ENCODE measurements around the gene PNKP.

DNA sequence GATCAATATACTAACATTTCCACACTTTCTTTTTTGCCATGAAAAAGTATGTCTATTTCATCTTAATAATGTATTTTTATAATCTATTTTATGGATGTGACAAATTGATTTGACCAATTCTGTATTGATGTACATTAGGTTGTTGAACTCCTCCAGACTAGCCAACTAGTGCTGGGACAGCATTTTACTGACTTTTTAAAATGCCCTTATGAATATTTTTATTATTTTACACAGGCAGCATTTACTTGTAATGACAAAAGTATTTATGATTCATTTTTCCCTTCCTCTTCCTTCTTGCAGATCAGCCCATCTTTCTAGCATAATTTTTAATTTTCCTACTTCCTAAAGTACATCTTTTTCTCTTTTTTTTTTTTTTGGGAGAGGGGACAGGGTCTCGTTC lies 53.4 kb downstream of the PNKP start:
- TF ChIP-seq, protein P1, sequence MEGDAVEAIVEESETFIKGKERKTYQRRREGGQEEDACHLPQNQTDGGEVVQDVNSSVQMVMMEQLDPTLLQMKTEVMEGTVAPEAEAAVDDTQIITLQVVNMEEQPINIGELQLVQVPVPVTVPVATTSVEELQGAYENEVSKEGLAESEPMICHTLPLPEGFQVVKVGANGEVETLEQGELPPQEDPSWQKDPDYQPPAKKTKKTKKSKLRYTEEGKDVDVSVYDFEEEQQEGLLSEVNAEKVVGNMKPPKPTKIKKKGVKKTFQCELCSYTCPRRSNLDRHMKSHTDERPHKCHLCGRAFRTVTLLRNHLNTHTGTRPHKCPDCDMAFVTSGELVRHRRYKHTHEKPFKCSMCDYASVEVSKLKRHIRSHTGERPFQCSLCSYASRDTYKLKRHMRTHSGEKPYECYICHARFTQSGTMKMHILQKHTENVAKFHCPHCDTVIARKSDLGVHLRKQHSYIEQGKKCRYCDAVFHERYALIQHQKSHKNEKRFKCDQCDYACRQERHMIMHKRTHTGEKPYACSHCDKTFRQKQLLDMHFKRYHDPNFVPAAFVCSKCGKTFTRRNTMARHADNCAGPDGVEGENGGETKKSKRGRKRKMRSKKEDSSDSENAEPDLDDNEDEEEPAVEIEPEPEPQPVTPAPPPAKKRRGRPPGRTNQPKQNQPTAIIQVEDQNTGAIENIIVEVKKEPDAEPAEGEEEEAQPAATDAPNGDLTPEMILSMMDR (conservative IDR thresholded peaks at IDR 0.05), result no peak
- TF ChIP-seq ZFX (IDR thresholded peaks at IDR 0.05), result no peak

Data from C4-2B (cell line).